Endodermal cell (in vitro differentiated cells): Measurements from ENCODE around the gene RBM47. TPM values are rescaled to one million over a fixed set of nuclear protein-coding genes. Genes with fewer than 3 reads are reported as not detected.

Source experiments
- DNase-seq: peaks from one replicate; pipeline ENCODE4 v3.0.0-alpha.2; 2017
- H3K27ac ChIP-seq: 2 replicates; pipeline ENCODE4 v1.5.1; 2013; ENCODE audit warnings: mild to moderate bottlenecking, low read depth, low read length, moderate library complexity
- H3K27me3 ChIP-seq: 2 replicates; pipeline ENCODE4 v1.6.1; 2013; ENCODE audit warnings: mild to moderate bottlenecking, low read length, moderate library complexity; ENCODE audit not compliant: insufficient read depth, control insufficient read depth, poor library complexity, severe bottlenecking
- H3K36me3 ChIP-seq: 2 replicates; pipeline ENCODE4 v1.7.0; 2013; ENCODE audit warnings: mild to moderate bottlenecking, low read length, moderate library complexity; ENCODE audit not compliant: control insufficient read depth, insufficient read depth
- H3K4me1 ChIP-seq: one replicate; pipeline ENCODE4 v1.7.0; 2013; ENCODE audit warnings: low read length; ENCODE audit not compliant: control insufficient read depth, insufficient read depth
- H3K4me3 ChIP-seq: 2 replicates; pipeline ENCODE4 v1.5.1; 2013; ENCODE audit warnings: mild to moderate bottlenecking, low read length, moderate library complexity
- H3K9ac ChIP-seq: 2 replicates; pipeline ENCODE4 v1.6.1; 2013; ENCODE audit warnings: mild to moderate bottlenecking, low read length, moderate library complexity; ENCODE audit not compliant: poor library complexity, severe bottlenecking; ENCODE audit errors: extremely low read depth
- H3K9me3 ChIP-seq: 2 replicates; pipeline ENCODE4 v1.6.1; 2013; ENCODE audit warnings: mild to moderate bottlenecking, low read length, moderate library complexity; ENCODE audit not compliant: control insufficient read depth
- H3K27ac Mint-ChIP-seq: 2 replicates; pipeline ENCODE4 v1.8.0; 2020; ENCODE audit warnings: mixed read lengths
- H3K27me3 Mint-ChIP-seq: 2 replicates; pipeline ENCODE4 v1.8.0; 2021; ENCODE audit warnings: mild to moderate bottlenecking, mixed read lengths; ENCODE audit not compliant: insufficient read depth
- H3K36me3 Mint-ChIP-seq: 2 replicates; pipeline ENCODE4 v1.8.0; 2020; ENCODE audit warnings: low read depth, mixed read lengths
- H3K4me1 Mint-ChIP-seq: 2 replicates; pipeline ENCODE4 v1.8.0; 2020; ENCODE audit warnings: mixed read lengths
- H3K4me3 Mint-ChIP-seq: 2 replicates; pipeline ENCODE4 v1.8.0; 2020; ENCODE audit warnings: mild to moderate bottlenecking, moderate library complexity, mixed read lengths
- H3K9me3 Mint-ChIP-seq: 2 replicates; pipeline ENCODE4 v1.8.0; 2020; ENCODE audit warnings: mild to moderate bottlenecking, mixed read lengths
- WGBS, 2 experiments: methylation state at CpG; one replicate each; pipeline versions ENCODE4 v1.1.5 to v1.1.7; 2013; ENCODE audit warnings: missing lambda C conversion rate in 2 of 2, mixed read lengths in 1 of 2; ENCODE audit not compliant: insufficient coverage in 1 of 2, insufficient read length in 1 of 2; 5-methylcytosine and 5-hydroxymethylcytosine counted together
- total RNA-seq, 2 donors: library from RNA; stranded (reverse); fragmentation: NEBNext Ultra II Directional in 1 of 2; extraction: Animal tissue kit (Norgen Biotek cat#: 25700) in 1 of 2; gene quantifications; 2 replicates in 1 of 2; 3 replicates in 1 of 2; pipeline ENCODE4 v1.2.1, GENCODE V29; 2021
- TF ChIP-seq, protein P1 (sequence below): fragments of 200-600 bp; sonication (generic); conservative IDR thresholded peaks from 2 replicates; pipeline ENCODE4 v1.5.0; 2021; ENCODE audit warnings: antibody characterized with exemption, mild to moderate bottlenecking

The RBM47 gene
- total RNA-seq, 2 donors from 2014 or later: 71.7 to 90.6 TPM

GRCh38 chr4:40462326-40462725 is 167.3 kb downstream of the RBM47 start:
- Histone ChIP-seq H3K4me3 (no peak overlapping the region), H3K27ac (no peak overlapping the region), H3K9me3 (no peaks in the 10 kb centered on the region), H3K4me1 (no peaks in the 10 kb centered on the region), H3K9ac (no peak overlapping the region), H3K36me3 (peaks cover 14% of the 10 kb centered on the region), H3K27me3 (no peaks in the 10 kb centered on the region)
- Mint-ChIP-seq H3K4me3 (no peak overlapping the region), H3K27ac (no peak overlapping the region), H3K4me1 (peaks cover 4% of the 10 kb centered on the region), H3K9me3 (no peaks in the 10 kb centered on the region), H3K36me3 (peaks cover 29% of the 10 kb centered on the region), H3K27me3 (no peaks in the 10 kb centered on the region)
- DNase-seq: no peak
- WGBS, 2 experiments: 71 to 73% methylated on average over 4 to 5 of the region's 5 CpGs
- TF ChIP-seq, protein P1, sequence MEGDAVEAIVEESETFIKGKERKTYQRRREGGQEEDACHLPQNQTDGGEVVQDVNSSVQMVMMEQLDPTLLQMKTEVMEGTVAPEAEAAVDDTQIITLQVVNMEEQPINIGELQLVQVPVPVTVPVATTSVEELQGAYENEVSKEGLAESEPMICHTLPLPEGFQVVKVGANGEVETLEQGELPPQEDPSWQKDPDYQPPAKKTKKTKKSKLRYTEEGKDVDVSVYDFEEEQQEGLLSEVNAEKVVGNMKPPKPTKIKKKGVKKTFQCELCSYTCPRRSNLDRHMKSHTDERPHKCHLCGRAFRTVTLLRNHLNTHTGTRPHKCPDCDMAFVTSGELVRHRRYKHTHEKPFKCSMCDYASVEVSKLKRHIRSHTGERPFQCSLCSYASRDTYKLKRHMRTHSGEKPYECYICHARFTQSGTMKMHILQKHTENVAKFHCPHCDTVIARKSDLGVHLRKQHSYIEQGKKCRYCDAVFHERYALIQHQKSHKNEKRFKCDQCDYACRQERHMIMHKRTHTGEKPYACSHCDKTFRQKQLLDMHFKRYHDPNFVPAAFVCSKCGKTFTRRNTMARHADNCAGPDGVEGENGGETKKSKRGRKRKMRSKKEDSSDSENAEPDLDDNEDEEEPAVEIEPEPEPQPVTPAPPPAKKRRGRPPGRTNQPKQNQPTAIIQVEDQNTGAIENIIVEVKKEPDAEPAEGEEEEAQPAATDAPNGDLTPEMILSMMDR: no peak

DNA sequence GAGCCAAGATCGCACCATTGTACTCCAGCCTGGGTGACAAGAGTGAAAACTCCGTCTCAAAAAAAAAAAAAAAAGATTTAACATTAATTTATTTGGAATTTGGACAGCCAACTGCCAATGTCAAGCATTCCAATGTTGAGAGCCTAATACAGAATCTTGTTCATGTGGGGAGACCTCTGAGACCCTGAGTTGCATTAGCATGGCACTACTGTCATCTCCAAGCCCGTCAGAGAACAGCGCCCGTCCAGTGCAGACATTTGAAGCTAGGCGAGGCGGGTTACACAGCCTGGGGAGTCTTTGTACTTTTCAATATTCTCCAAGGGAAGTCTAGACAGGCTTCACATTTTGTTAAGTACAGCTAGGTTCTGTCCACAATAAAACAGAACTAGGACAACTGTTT is 167.8 kb downstream of the RBM47 start:
- Mint-ChIP-seq H3K27me3 (no peaks in the 10 kb centered on the region), H3K4me1 (peaks cover 4% of the 10 kb centered on the region), H3K9me3 (no peaks in the 10 kb centered on the region), H3K4me3 (no peak overlapping the region), H3K27ac (no peak overlapping the region), H3K36me3 (peaks cover 26% of the 10 kb centered on the region)
- 92 to 93% methylated on average over 6 to 7 of the region's 7 CpGs for WGBS, 2 experiments
- Histone ChIP-seq H3K27ac (no peak overlapping the region), H3K4me3 (no peak overlapping the region), H3K9me3 (no peaks in the 10 kb centered on the region), H3K36me3 (peaks cover 14% of the 10 kb centered on the region), H3K9ac (no peak overlapping the region), H3K27me3 (no peaks in the 10 kb centered on the region), H3K4me1 (no peaks in the 10 kb centered on the region)
- DNase-seq: no peak
- TF ChIP-seq, protein P1: no peak

DNA sequence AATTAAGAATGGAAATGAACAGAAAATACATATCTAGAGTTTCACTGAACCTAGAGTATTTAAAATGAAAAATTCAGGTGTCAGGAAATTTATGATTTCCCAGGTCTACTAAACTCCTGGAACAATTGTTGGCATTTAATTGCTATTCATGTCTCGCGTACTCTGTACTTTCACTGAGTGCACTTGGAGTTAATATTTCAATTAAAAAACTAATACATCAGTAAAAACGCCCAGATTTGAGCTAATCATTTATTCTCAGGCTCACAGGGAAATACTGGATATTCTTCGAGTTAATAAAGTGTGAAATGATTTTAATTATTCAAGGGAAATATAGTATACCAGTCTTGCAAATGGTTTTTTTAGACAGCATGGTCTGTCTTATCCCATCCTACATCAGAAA is 168.6 kb downstream of the RBM47 start:
- Histone ChIP-seq H3K36me3 (peaks cover 7% of the 10 kb centered on the region), H3K27ac (no peak overlapping the region), H3K4me3 (no peak overlapping the region), H3K9ac (no peak overlapping the region), H3K4me1 (no peaks in the 10 kb centered on the region), H3K27me3 (no peaks in the 10 kb centered on the region), H3K9me3 (no peaks in the 10 kb centered on the region)
- Mint-ChIP-seq H3K4me1 (peaks cover 4% of the 10 kb centered on the region), H3K9me3 (no peaks in the 10 kb centered on the region), H3K4me3 (no peak overlapping the region), H3K36me3 (peaks cover 20% of the 10 kb centered on the region), H3K27me3 (no peaks in the 10 kb centered on the region), H3K27ac (no peak overlapping the region)
- TF ChIP-seq, protein P1: no peak
- 93 to 100% methylated on average over 2 to 4 of the region's 4 CpGs for WGBS, 2 experiments
- DNase-seq: no peak
